Measurements from ENCODE around the gene TMCO5A.

TMCO5A gene

GRCh38 chr15:37978231-37978630 lies 43.8 kb downstream of the TMCO5A start:
- no peak for DNase-seq

GRCh38 chr15:37979671-37980409 lies 45.4 kb downstream of the TMCO5A start:
- no peak for DNase-seq

DNA sequence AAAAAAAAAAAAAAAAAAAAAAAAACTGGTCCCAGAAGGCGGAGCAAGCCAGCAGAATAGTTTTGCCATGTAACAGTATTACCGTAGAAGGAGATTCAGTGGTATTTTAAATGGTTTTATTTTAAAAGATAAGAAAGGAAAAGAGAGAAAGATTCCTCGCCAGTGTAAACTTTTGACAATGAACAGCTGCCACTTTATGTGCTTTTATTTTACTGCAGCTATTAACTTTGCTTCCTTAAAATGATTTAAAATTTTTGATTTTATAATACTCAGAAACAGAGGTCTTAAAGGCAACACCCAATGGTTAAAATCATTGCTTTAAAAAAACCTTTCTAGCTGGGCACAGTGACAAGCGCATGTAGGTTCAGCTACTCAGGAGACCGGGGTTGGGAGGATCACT lies 46.8 kb downstream of the TMCO5A start:
- no peak for DNase-seq

DNA sequence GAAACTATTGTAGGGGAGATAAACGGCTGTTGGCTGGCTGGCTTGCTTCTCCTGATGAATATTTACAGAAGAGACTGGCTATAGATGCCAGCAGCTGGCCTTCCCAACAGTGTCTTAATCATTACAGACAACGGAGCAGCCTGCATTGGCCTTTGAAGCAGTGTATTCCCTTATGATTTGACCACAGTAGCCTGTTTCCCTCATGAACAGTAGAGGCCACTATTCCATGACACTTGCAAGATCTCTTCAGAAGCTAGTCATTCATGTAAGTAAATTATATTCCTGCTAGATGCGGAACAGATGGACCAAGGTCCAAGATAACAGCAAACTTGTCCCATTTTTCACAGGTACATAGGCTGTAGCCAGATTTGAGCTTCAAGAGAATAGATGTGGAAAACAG lies 47.3 kb downstream of the TMCO5A start:
- no peak for DNase-seq

GRCh38 chr15:37984368-37984767 lies 49.9 kb downstream of the TMCO5A start:
- DNase-seq = no peak

DNA sequence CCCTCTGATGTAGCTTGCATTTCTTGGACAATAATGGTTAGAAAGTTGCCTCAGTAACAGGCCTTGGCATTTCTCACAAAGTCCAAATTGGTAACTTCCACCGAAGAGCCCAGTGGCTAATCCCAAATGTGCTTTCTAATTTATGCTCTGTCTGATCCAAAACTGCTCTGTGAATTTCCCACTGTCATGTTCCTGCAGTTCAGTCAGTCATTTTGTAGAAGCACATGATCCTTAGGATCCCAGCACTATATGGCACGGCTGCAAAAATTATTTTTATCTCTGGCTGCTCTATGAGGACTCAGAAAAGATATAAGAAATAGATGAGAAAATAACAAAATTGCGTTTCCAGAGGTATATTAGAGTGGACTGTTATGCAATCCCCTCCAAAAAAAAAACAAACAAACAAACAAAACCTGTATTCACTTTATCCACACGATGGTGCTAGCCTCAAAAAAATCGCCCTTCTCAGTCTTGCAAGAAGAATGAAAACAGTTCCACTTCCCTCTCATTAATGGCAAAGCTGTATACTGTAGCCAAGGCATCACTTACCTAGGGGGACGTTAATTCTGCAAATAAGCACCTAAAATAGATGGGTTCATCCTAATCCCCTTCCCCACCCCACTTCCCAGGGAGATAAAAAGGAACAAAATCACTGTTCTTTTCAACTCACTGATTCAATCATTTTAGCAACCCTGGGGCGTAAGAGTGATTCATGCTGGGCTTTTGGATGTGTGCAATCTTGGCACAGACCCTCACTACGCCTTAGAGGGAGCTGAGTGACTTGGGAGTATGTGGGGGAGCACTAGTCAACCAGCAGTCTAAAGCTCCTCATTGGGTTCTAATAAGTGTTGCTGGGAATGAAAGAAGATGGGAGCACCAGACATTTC lies 61.3 kb downstream of the TMCO5A start:
- no peak for DNase-seq

Measured in NCI-H2081 treated with DMSO at 0.1 percent for 48 hours (cell line).